IMR-90 (cell line): ENCODE results near the gene COX4I1. TPM values are rescaled to one million over a fixed set of nuclear protein-coding genes. Genes with fewer than 3 reads are reported as not detected.

ENCODE experiments used
- ATAC-seq: fragments of 200-7000 bp; cut with Tn5 transposase; 2 replicates; pipeline ENCODE4 v1.9.1; 2020; ENCODE audit warnings: low read depth, mild to moderate bottlenecking, moderate library complexity
- BruUV-seq: library from RNA; stranded (reverse); fragments of 400-500 nt; replicated peaks from 2 replicates; lab custom pipeline; 2021; lab: Mats Ljungman, UMichigan
- CTCF ChIA-PET: fragments of 300-600 bp; formaldehyde crosslinking; extraction: SDS; loops from one replicate; lab custom pipeline; 2021; ENCODE audit warnings: antibody characterized with exemption; lab: Yijun Ruan, JAX
- POLR2A ChIA-PET: fragments of 300-600 bp; sonication (Branson Sonifier 250); formaldehyde crosslinking; loops from one replicate; lab custom pipeline; 2022; ENCODE audit warnings: antibody characterized with exemption; ENCODE audit not compliant: unreplicated experiment; lab: Charles Lee
- DNase-seq: peaks from one replicate; pipeline ENCODE4 v3.0.0; 2013
- H2AFZ ChIP-seq: replicated peaks from 2 replicates; pipeline ENCODE3; 2013; ENCODE audit warnings: low read length, mild to moderate bottlenecking; ENCODE audit not compliant: poor library complexity
- H2AK5ac ChIP-seq: 2 replicates; pipeline ENCODE4 v1.6.1; 2013; ENCODE audit warnings: low read depth, low read length, inconsistent platforms
- H2AK9ac ChIP-seq: replicated peaks from 2 replicates; pipeline ENCODE3; 2013; ENCODE audit warnings: mild to moderate bottlenecking, low read depth, low read length, moderate library complexity; ENCODE audit not compliant: poor library complexity
- H2BK120ac ChIP-seq: 2 replicates; pipeline ENCODE4 v1.6.1; 2013; ENCODE audit warnings: low read depth, low read length, inconsistent platforms
- H2BK15ac ChIP-seq: 3 replicates; pipeline ENCODE4 v1.6.1; 2013; ENCODE audit warnings: low read depth, low read length, inconsistent platforms
- H2BK20ac ChIP-seq: 2 replicates; pipeline ENCODE4 v1.6.1; 2013; ENCODE audit warnings: low read depth, mild to moderate bottlenecking, inconsistent platforms, low read length, moderate library complexity
- H2BK5ac ChIP-seq: 2 replicates; pipeline ENCODE4 v1.6.1; 2013; ENCODE audit warnings: mild to moderate bottlenecking, low read depth, low read length, inconsistent platforms; ENCODE audit not compliant: poor library complexity, severe bottlenecking
- H3K14ac ChIP-seq: replicated peaks from 2 replicates; pipeline ENCODE4 v1.6.1; 2013; ENCODE audit warnings: low read depth, low read length, inconsistent platforms
- H3K18ac ChIP-seq: 2 replicates; pipeline ENCODE4 v1.6.1; 2013; ENCODE audit warnings: low read depth, low read length, control low read depth
- H3K23ac ChIP-seq: 2 replicates; pipeline ENCODE4 v1.6.1; 2013; ENCODE audit warnings: low read depth, low read length, inconsistent platforms
- H3K27ac ChIP-seq: 2 replicates; pipeline ENCODE4 v1.5.1; 2013; ENCODE audit warnings: mild to moderate bottlenecking, control low read depth, low read length; ENCODE audit not compliant: insufficient read depth
- H3K27me3 ChIP-seq: 2 replicates; pipeline ENCODE4 v1.6.1; 2013; ENCODE audit warnings: low read length; ENCODE audit not compliant: control insufficient read depth, insufficient read depth
- H3K36me3 ChIP-seq: 2 replicates; pipeline ENCODE4 v1.6.1; 2013; ENCODE audit warnings: low read length, mixed read lengths; ENCODE audit not compliant: control insufficient read depth, insufficient read depth
- H3K4ac ChIP-seq: 2 replicates; pipeline ENCODE4 v1.6.1; 2013; ENCODE audit warnings: low read depth, low read length, inconsistent platforms
- H3K4me1 ChIP-seq: 2 replicates; pipeline ENCODE4 v1.6.1; 2013; ENCODE audit warnings: low read length, mixed read lengths; ENCODE audit not compliant: control insufficient read depth, insufficient read depth
- H3K4me2 ChIP-seq: 2 replicates; pipeline ENCODE4 v1.6.1; 2013; ENCODE audit warnings: low read depth, mild to moderate bottlenecking, control low read depth, low read length, moderate library complexity
- H3K4me3 ChIP-seq: 2 replicates; pipeline ENCODE4 v1.5.1; 2013; ENCODE audit warnings: low read depth, mild to moderate bottlenecking, control low read depth, low read length, moderate library complexity; ENCODE audit not compliant: insufficient read depth
- H3K56ac ChIP-seq: 2 replicates; pipeline ENCODE4 v1.6.1; 2013; ENCODE audit warnings: low read length, inconsistent platforms; ENCODE audit not compliant: insufficient read depth; ENCODE audit errors: extremely low read depth
- H3K79me1 ChIP-seq, 2 experiments: 2 replicates each; pipeline ENCODE4 v1.6.1; 2013; ENCODE audit warnings: low read length in 2 of 2, inconsistent platforms in 1 of 2, low read depth in 1 of 2
- H3K9ac ChIP-seq: 2 replicates; pipeline ENCODE4 v1.6.1; 2013; ENCODE audit warnings: low read depth, low read length, control low read depth
- H3K9me1 ChIP-seq: 2 replicates; pipeline ENCODE4 v1.6.1; 2013; ENCODE audit warnings: low read length, inconsistent platforms; ENCODE audit not compliant: insufficient read depth
- H3K9me3 ChIP-seq: 2 replicates; pipeline ENCODE4 v1.6.1; 2013; ENCODE audit warnings: low read length; ENCODE audit not compliant: control insufficient read depth, insufficient read depth
- H4K20me1 ChIP-seq: 2 replicates; pipeline ENCODE4 v1.6.1; 2013; ENCODE audit warnings: low read length, inconsistent platforms; ENCODE audit not compliant: insufficient read depth
- H4K5ac ChIP-seq: 2 replicates; pipeline ENCODE4 v1.6.1; 2013; ENCODE audit warnings: mild to moderate bottlenecking, low read depth, low read length, control low read depth
- H4K8ac ChIP-seq, 2 experiments: 2 replicates each; pipeline ENCODE4 v1.6.1; 2013; ENCODE audit warnings: low read depth in 2 of 2, low read length in 2 of 2, control low read depth in 1 of 2, inconsistent platforms in 1 of 2
- H4K91ac ChIP-seq: 2 replicates; pipeline ENCODE4 v1.6.1; 2013; ENCODE audit warnings: low read depth, low read length, inconsistent platforms; ENCODE audit not compliant: insufficient read depth
- CTCF ChIP-seq: conservative IDR thresholded peaks from 2 replicates; pipeline ENCODE4 v1.5.1; 2012; ENCODE audit warnings: mild to moderate bottlenecking, low read depth, low read length, improper control_type of control experiment
- MAFK ChIP-seq: IDR thresholded peaks from 2 replicates; pipeline ENCODE4 v1.6.1; 2012; ENCODE audit warnings: low read depth, low read length, improper control_type of control experiment
- POLR2A ChIP-seq: IDR thresholded peaks from 2 replicates; pipeline ENCODE4 v1.6.1; 2012; ENCODE audit warnings: mild to moderate bottlenecking, low read depth, low read length
- RAD21 ChIP-seq: IDR thresholded peaks from 2 replicates; pipeline ENCODE4 v1.6.1; 2012; ENCODE audit warnings: low read length, improper control_type of control experiment
- RCOR1 ChIP-seq: IDR thresholded peaks from 2 replicates; pipeline ENCODE4 v1.6.1; 2012; ENCODE audit warnings: mild to moderate bottlenecking, low read length, improper control_type of control experiment; ENCODE audit not compliant: insufficient replicate concordance
- WGBS, 2 experiments: methylation state at CpG; one replicate each; pipeline versions ENCODE4 v1.1.5 to v1.1.7; 2013; ENCODE audit warnings: missing lambda C conversion rate in 2 of 2; ENCODE audit not compliant: insufficient read length in 1 of 2; ENCODE audit errors: extremely low coverage in 2 of 2; 5-methylcytosine and 5-hydroxymethylcytosine counted together
- dilution Hi-C: fragments of 300-500 bp; cut with HindIII; formaldehyde crosslinking; loops from one replicate; pipeline ENCODE4 v1.14.3; 2018; ENCODE audit warnings: low sequenced_read_pairs; ENCODE audit not compliant: unreplicated experiment
- in situ Hi-C: fragments of 300-500 bp; cut with MboI; formaldehyde crosslinking; loops from 3 replicates; pipeline ENCODE4 v1.14.3; 2019; ENCODE audit warnings: low sequenced_read_pairs, inconsistent platforms, mixed read lengths
- intact Hi-C: fragments of 100-400 bp; cut with micrococcal nuclease; formaldehyde crosslinking; loops from 2 replicates; pipeline ENCODE4 v1.10.0; 2022
- polyA plus RNA-seq, 3 experiments: library from polyadenylated mRNA; depleted of rRNA; stranded (reverse); fragments of >200 nt; gene quantifications; 2 replicates each; pipeline ENCODE4 v1.2.3, GENCODE V29; 2012; ENCODE audit warnings: low replicate concordance in 1 of 3
- total RNA-seq: library from RNA; depleted of rRNA; stranded (reverse); fragments of >200 nt; gene quantifications from 2 replicates; pipeline ENCODE4 v1.2.3, GENCODE V29; 2012

COX4I1 gene
- total and polyA plus RNA-seq, 2 of the 4 experiments (the other 2 are of a cell fraction), result 397 to 700 TPM

GRCh38 chr16:85798901-85799496 is 496 bp upstream of the COX4I1 start:
- in situ Hi-C loops, result no loop called here
- ChIA-PET CTCF (no interaction called here), POLR2A (no interaction called here)
- Histone ChIP-seq H3K79me1 (peaks cover 55 to 75% of the 10 kb centered on the region in 2 experiments), H3K27me3 (no peaks in the 10 kb centered on the region), H3K9ac (peak overlapping the region; percentile 73), H4K8ac (peak overlapping the region; percentile 26 to 84; a peak in 2 of 4 replicates), H3K56ac (peak overlapping the region; percentile 87), H2BK5ac (peak overlapping the region; percentile 44), H3K14ac (peak overlapping the region; percentile 83), H3K4me3 (peak overlapping the region; percentile 94), H3K4me2 (peak overlapping the region; percentile 100), H3K18ac (no peak overlapping the region), H4K5ac (no peak overlapping the region), H3K4me1 (peaks cover 2% of the 10 kb centered on the region; the same call in 1 of the 2 replicates), H2AK5ac (peak overlapping the region; percentile 86), H3K36me3 (peaks cover 45% of the 10 kb centered on the region), H4K20me1 (peaks cover 73% of the 10 kb centered on the region), H2BK120ac (no peak overlapping the region), H3K23ac (peak overlapping the region; percentile 97), H2AK9ac (peak overlapping the region; percentile 94), H3K9me1 (peaks cover 13% of the 10 kb centered on the region; the same call in 1 of the 2 replicates), H3K27ac (peak overlapping the region; percentile 66), H2AFZ (peak overlapping the region; percentile 95), H2BK20ac (no peak overlapping the region), H3K4ac (peak overlapping the region; percentile 76), H3K9me3 (no peaks in the 10 kb centered on the region), H4K91ac (peak overlapping the region; percentile 38; the same call in 1 of the 2 replicates), H2BK15ac (no peak overlapping the region)
- dilution Hi-C loops, result no loop called here
- 0% methylated on average over 13 of the region's 51 CpGs; no CpG with 5 or more reads in 1 of the 2 experiments for WGBS, 2 experiments
- ATAC-seq, result peak; percentile 48
- peak; percentile 28 for DNase-seq
- intact Hi-C loops, result loop anchor here (1.0 to 5.0 kb wide), 3 partner anchors 47 to 122 kb away; partner anchors contain the start of gene C16orf74
- TSS peak; percentile 74 for BruUV-seq
- no peak for TF ChIP-seq MAFK
- 0 out of 2 replicates have a peak, but pooled peaks have one; percentile 14 for TF ChIP-seq CTCF
- no peak for TF ChIP-seq POLR2A
- TF ChIP-seq RCOR1, result no peak
- no peak for TF ChIP-seq RAD21
